Ectodermal cell (in vitro differentiated cells): ENCODE results near the gene LIFR.

Experiments
- H3K27ac ChIP-seq: 2 replicates; pipeline ENCODE4 v1.7.0; 2013; ENCODE audit warnings: mild to moderate bottlenecking, low read depth, low read length; ENCODE audit not compliant: insufficient read depth, poor library complexity, severe bottlenecking
- H3K27me3 ChIP-seq: 2 replicates; pipeline ENCODE4 v1.7.0; 2013; ENCODE audit warnings: mild to moderate bottlenecking, low read length; ENCODE audit not compliant: insufficient read depth, control insufficient read depth, poor library complexity, severe bottlenecking
- H3K36me3 ChIP-seq: one replicate; pipeline ENCODE4 v1.7.0; 2013; ENCODE audit warnings: low read length; ENCODE audit not compliant: control insufficient read depth, insufficient read depth
- H3K4me1 ChIP-seq: one replicate; pipeline ENCODE4 v1.7.0; 2013; ENCODE audit warnings: low read length; ENCODE audit not compliant: control insufficient read depth, insufficient read depth
- H3K4me3 ChIP-seq: 2 replicates; pipeline ENCODE4 v1.7.0; 2013; ENCODE audit warnings: low read depth, low read length, control low read depth; ENCODE audit not compliant: insufficient read depth
- H3K9me3 ChIP-seq: 2 replicates; pipeline ENCODE4 v1.7.0; 2013; ENCODE audit warnings: mild to moderate bottlenecking, low read length, moderate library complexity; ENCODE audit not compliant: control insufficient read depth
- WGBS, 2 experiments: methylation state at CpG; one replicate each; pipeline ENCODE4 v1.1.7; 2013; ENCODE audit warnings: missing lambda C conversion rate in 2 of 2; 5-methylcytosine and 5-hydroxymethylcytosine counted together

LIFR gene

DNA sequence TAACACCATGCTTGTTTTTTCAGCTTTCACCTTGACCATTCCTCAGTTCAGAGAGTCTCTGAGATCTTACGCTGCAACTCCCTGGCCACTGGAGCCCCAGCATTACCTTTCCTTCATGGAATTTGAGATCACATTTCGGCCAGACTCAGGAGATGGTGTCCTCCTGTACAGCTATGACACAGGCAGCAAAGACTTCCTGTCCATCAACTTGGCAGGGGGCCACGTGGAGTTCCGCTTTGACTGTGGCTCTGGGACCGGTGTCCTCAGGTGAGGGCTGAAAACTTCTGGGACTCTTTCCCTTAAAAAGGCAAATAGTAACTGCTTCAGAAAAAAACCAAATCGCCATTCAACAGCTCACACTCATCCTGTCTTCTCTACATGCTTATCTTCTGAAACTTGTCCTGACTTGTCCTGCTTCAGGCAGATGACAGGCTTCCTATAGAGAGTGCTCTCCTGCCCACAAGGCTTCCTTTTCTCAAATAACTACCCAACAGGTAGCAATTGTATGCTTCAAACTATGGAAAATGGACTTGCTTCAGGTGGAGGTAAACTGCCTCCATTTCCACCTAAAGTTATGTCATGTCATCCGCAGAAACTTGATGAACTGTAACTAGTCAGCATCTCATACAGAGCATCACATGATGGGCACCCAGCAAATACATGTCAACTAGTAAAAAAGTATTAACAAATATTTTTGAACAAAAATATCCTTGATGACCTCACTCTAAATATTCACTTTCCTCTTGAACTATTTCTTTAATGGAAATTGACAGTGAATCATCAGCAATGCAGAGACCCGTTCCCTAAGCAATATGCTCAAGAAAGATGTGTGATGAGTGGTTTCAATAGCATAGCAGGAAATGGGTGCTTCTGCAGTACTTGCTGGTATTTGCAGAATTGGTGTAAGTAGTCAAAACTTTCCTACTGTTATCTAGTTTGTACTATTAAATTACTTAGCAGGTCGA, 129.2 kb downstream of the LIFR start:
- H3K27me3 ChIP-seq = no peaks in the 10 kb centered on the region
- no peaks in the 10 kb centered on the region for H3K36me3 ChIP-seq
- WGBS, 2 experiments = 93% methylated on average over 8 to 9 of the region's 9 CpGs
- H3K27ac ChIP-seq = no peak overlapping the region
- no peaks in the 10 kb centered on the region for H3K9me3 ChIP-seq
- no peak overlapping the region for H3K4me3 ChIP-seq
- peaks cover 5% of the 10 kb centered on the region for H3K4me1 ChIP-seq

GRCh38 chr5:38426490-38426889, 130.0 kb downstream of the LIFR start:
- H3K27ac ChIP-seq = no peak overlapping the region

More at GRCh38 chr5:38426490-38426889, 130.0 kb downstream of the LIFR start:
- H3K27me3 ChIP-seq = no peaks in the 10 kb centered on the region
- no peaks in the 10 kb centered on the region for H3K9me3 ChIP-seq
- H3K36me3 ChIP-seq = no peaks in the 10 kb centered on the region
- no peak overlapping the region for H3K4me3 ChIP-seq
- 80 to 100% methylated on average over 1 of the region's 1 CpG for WGBS, 2 experiments
- H3K4me1 ChIP-seq = peaks cover 5% of the 10 kb centered on the region
